HCT116 (cell line): ENCODE data around the gene ALK.

Source experiments
- POLR2A ChIP-seq: IDR thresholded peaks from 2 replicates; pipeline ENCODE4 v1.7.0; 2011; ENCODE audit warnings: borderline replicate concordance; ENCODE audit not compliant: insufficient read depth, insufficient read length; ENCODE audit errors: extremely low read depth
- RAD21 ChIP-seq: IDR thresholded peaks from 2 replicates; pipeline ENCODE4 v1.6.1; 2012; ENCODE audit warnings: low read depth, mild to moderate bottlenecking
- YY1 ChIP-seq: IDR thresholded peaks from 2 replicates; pipeline ENCODE4 v1.6.1; 2011; ENCODE audit warnings: low read length, low read depth, moderate library complexity, mild to moderate bottlenecking; ENCODE audit not compliant: insufficient replicate concordance; ENCODE audit errors: extremely low read depth
- TF ChIP-seq, protein P1 (sequence below), 3 experiments: fragments of 200-600 bp in 1 of 3; sonication (generic) in 1 of 3; IDR thresholded peaks in 2 of 3; conservative IDR thresholded peaks in 1 of 3; 2 replicates each; pipeline ENCODE4 v1.5.1; 2012 to 2017; ENCODE audit warnings: low read depth in 2 of 3, low read length in 2 of 3, antibody characterized with exemption in 1 of 3, borderline replicate concordance in 1 of 3, control low read depth in 1 of 3, mild to moderate bottlenecking in 1 of 3, mixed read lengths in 1 of 3, mixed run types in 1 of 3, moderate library complexity in 1 of 3; ENCODE audit not compliant: insufficient read depth in 1 of 3
- TF ChIP-seq, protein P2 (sequence below): IDR thresholded peaks from 2 replicates; pipeline ENCODE4 v1.6.1; 2012

DNA sequence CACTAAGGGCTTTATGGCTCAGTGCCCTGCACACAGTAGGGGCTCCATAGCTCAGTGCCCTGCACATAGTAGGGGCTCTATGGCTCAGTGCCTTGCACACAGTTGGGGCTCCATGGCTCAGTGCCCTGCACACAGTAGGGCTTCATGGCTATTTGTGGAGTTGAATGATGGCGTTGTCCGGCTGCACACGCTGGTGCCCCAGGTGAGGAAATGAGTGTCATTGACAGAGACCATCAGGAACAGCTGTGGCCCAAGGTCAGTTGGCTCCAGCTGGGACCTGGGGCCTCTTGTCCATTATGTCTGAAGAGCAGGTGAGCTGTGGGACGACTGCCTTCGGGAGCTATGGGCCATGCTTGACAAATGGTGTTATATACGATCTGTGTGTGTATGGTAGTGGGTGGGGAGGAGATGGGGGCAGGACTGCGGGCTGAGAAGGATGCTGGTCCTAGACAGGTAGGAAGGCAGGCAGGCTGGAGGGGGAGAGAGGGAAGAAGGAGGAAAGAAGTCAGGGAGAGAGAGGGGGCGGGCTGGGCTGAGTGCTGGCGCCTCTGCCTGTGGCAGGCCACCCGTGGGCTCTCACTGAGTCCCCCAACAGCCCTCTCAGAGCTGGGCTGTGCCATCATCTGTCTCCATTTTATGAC is 675.5 kb downstream of the ALK start:
- TF ChIP-seq, protein P1, sequence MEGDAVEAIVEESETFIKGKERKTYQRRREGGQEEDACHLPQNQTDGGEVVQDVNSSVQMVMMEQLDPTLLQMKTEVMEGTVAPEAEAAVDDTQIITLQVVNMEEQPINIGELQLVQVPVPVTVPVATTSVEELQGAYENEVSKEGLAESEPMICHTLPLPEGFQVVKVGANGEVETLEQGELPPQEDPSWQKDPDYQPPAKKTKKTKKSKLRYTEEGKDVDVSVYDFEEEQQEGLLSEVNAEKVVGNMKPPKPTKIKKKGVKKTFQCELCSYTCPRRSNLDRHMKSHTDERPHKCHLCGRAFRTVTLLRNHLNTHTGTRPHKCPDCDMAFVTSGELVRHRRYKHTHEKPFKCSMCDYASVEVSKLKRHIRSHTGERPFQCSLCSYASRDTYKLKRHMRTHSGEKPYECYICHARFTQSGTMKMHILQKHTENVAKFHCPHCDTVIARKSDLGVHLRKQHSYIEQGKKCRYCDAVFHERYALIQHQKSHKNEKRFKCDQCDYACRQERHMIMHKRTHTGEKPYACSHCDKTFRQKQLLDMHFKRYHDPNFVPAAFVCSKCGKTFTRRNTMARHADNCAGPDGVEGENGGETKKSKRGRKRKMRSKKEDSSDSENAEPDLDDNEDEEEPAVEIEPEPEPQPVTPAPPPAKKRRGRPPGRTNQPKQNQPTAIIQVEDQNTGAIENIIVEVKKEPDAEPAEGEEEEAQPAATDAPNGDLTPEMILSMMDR (IDR thresholded peaks at IDR 0.05 in 2 of 3, conservative IDR thresholded peaks at IDR 0.05 in 1 of 3; ENCODE audit: borderline replicate concordance in 1 of 3, insufficient read depth in 1 of 3, low read depth in 2 of 3, low read length in 2 of 3): no peak
- TF ChIP-seq, protein P2, sequence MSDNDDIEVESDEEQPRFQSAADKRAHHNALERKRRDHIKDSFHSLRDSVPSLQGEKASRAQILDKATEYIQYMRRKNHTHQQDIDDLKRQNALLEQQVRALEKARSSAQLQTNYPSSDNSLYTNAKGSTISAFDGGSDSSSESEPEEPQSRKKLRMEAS: no peak
- no peak for TF ChIP-seq RAD21
- TF ChIP-seq YY1: no peak
- TF ChIP-seq POLR2A: no peak
